Bladder microvascular endothelial cell (primary cell): Measurements from ENCODE around the gene MAMDC4. TPM values are rescaled to one million over a fixed set of nuclear protein-coding genes. Genes with fewer than 3 reads are reported as not detected.

Experiments
- total RNA-seq: library from RNA; depleted of rRNA; stranded (reverse); fragments of >200 nt; gene quantifications from 2 replicates; pipeline ENCODE4 v1.2.3, GENCODE V29; 2014

The MAMDC4 gene
- 0.97 and 6.2 TPM in 2 replicates for total RNA-seq

DNA sequence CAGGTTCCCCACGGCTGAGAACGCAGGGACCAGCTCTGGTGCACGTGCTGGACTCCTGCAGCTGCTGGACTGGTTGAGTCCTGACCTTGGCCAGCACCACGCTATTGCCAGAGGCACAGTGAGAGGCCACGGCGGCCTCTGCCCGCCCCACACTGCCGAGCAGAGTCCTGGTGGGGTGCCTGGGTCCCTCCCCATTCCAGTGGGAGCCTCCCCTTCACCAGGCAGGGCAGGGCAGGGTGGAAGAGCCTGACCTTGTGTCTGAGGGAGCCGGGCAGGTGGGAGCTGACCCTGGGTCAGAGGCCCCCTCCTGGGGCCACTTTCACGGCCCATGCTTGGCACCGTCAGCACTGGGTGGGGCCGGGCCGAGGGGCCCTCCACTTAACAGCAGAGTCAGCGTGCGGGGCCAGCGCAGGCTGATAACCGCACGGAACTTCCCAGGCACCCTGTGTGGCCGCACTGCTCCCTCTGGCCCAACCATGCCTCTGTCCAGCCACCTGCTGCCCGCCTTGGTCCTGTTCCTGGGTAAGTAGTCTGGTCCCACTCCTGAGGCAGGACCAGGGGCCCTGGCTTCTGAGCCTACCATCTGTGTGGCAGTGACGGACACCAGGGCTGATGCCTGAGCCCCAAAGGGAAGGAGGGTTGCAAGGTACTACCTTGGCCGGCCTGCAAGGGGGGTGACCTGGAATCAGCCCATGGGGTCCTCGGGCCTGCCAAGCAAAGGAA lies at the start of gene MAMDC4:
TSS of gene MAMDC4 (plus strand) at position 406 of the 723 bp plus-strand sequence. CDS start at position 477, 71 bp downstream.

DNA sequence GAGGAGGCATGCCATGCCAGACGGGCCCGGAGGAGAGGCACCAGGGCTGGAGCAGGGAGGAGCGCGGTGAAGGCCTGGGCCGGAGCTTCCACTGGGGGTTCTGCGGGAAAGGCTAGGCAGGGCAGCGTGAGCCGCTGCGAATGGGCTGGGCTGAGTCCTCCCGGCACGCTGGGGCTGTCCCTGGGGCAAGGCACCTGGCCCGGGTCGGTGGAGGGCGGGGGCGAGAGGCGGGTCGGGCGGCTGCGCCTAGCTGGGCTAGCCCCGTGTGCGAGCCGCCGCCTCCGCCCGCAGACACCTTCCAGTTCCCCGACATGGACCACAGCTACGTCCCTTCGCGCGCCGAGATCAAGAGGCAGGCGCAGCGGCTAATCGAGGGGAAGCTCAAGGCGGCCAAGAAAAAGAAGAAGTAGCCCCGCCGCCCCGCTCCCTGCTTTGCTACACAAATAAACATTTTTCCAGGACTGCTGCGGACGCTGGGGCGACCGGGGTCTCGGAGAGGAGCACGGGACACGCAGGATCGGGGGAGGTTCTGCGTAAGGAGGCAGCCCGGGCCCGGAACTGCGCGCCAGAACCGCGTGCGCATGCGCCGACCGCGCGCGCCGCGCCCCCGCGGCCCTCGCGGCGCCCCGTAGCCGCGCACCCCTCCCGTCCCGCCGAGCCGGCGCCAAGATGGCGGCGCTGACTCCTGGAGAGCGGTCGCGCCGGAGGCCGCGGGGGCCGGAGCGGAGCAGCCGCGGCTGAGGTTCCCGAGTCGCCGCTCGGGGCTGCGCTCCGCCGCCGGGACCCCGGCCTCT lies 44.7 kb upstream of the MAMDC4 start, which contains the start of gene RABL6:
TSS of gene RABL6 (plus strand) at position 668 of the 794 bp plus-strand sequence. CDS start 249 bp downstream, outside the sequence.

DNA sequence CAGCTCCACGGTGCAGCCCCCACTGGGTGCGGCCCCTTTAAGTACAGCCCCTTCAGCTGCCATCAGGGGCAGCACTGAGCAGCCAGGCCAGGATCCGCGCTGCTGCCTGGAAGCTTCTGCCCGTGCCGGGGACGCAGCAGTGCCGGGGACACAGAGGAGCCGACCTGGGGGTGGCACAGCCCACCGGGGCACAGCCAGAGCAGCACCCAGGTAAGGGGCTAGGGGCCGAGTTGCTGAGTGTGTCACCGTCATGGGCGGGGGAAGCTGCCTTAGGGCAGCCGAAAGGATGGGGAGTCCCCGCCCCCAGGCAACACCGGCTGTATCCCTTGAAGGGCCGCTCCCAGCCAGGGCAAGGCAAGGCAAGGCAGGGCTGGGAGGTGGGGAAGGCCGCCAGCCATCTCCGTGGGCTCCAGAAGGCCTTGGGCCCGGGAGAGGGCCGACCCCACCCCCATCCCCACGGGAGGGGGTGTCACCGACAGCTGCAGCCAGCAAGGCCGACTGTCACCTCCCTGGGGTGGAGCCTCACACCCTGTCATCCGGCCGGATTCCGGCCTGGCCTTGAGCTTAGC lies 9.7 kb upstream of the MAMDC4 start, which contains the start of gene AJM1:
TSS of gene AJM1 (plus strand) at position 99 of the 569 bp plus-strand sequence. CDS start 1,937 bp downstream, outside the sequence.

DNA sequence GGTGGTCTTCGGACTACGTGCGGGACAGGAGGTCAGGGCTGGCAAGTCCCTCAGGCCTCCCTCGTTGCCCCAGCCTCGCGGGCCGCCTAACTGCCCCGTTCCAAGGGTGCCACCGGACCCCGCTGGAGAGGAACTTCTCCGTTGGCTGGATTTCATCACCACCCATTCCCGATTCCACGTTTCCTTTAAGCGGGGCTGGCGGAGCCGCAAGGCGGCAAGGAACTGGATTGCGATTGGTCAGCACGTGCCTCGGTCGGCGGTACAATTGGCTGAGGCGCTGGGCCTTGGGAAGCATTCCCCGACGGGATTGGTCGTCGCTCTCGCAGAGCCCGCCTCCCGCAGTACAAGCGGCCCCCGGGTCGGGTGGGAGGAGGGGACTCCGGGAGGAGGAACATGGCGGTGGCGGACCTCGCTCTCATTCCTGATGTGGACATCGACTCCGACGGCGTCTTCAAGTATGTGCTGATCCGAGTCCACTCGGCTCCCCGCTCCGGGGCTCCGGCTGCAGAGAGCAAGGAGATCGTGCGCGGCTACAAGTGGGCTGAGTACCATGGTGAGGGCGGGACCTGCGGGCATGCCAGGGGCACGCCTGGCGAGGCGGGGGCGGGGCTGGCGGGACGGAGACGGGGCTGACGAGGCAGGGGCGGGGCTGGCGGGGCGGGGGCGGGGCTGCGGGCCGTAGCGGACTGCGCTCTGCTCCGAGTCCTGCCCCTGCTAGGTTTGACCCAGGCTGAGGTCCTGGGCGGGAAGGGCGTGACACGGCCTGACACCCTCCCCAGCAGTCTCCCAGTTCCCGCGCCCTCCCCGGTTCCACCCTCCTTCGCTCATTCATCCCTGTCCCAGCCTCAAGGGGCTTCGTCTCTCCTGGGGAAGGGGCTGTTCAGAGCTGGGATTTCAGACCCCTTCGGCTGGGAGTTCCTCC lies 2.8 kb upstream of the MAMDC4 start, which contains the start of gene PHPT1:
TSS of gene PHPT1 (plus strand) at position 372 of the 922 bp plus-strand sequence. CDS start at position 394, 22 bp downstream.

DNA sequence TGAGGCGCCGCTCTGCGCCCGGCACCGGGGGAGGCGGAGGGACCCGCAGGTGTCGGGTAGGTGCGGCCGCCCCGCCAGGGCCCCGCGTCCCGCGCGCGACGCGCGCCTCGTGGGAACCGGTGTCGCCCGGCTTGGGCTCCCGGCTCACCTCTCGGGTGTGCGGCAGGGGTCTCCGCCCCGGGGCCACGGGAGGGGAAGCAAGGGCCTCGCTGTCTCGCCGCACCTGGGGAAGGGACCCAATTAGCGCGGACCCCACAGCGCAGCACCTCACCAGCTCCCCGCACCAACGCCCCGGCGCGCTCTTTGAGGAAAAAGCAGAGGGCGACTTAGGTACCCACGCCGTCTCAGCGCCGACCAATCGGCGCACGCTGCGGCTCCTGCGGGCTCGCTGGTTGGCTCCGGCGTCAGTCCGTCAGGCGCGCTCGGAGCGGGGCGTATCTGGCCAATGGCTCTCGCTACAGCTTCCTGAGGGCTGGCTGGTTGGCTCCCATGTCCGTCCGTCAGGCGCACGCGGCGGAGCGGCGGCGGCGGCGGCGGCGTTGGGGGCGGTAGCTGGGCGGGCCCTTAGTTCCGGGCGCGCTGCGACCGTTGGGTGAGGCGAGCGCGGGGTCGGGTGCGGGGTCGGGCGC lies 33.9 kb downstream of the MAMDC4 start, which contains the start of gene TRAF2:
TSS of gene TRAF2 (plus strand) at position 567 of the 629 bp plus-strand sequence. CDS start 12,225 bp downstream, outside the sequence.

Other genes with a start within 250 kb of the MAMDC4 start
- gene EGFL7, start 189.4 kb upstream of the MAMDC4 start, total RNA-seq = 374 and 420 TPM in 2 replicates
- 33.7 and 40.7 TPM in 2 replicates for gene AGPAT2, start 164.9 kb upstream of the MAMDC4 start, total RNA-seq
- gene DIPK1B, start 139.8 kb upstream of the MAMDC4 start, total RNA-seq = 109 and 161 TPM in 2 replicates
- gene LCN10, start 109.4 kb upstream of the MAMDC4 start, total RNA-seq = 0.13 TPM in 1 of 2 replicates, not detected in the other
- not detected in 2 replicates for gene LCN6, start 103.8 kb upstream of the MAMDC4 start, total RNA-seq
- not detected in 2 replicates for gene LCN8, start 94.1 kb upstream of the MAMDC4 start, total RNA-seq
- not detected in 2 replicates for gene LCN15, start 87.8 kb upstream of the MAMDC4 start, total RNA-seq
- gene TMEM141, start 61.0 kb upstream of the MAMDC4 start, total RNA-seq = 50.7 and 53.7 TPM in 2 replicates
- 0.81 and 1.1 TPM in 2 replicates for gene CCDC183, start 56.0 kb upstream of the MAMDC4 start, total RNA-seq
- 66.5 and 73.3 TPM in 2 replicates for gene RABL6, start 44.4 kb upstream of the MAMDC4 start, total RNA-seq
- 0.65 and 1.4 TPM in 2 replicates for gene AJM1, start 9.9 kb upstream of the MAMDC4 start, total RNA-seq
- gene PHPT1, start 2.9 kb upstream of the MAMDC4 start, total RNA-seq = 211 and 268 TPM in 2 replicates
- gene EDF1, start 14.0 kb downstream of the MAMDC4 start, total RNA-seq = 350 and 489 TPM in 2 replicates
- gene TRAF2, start 34.2 kb downstream of the MAMDC4 start, total RNA-seq = 20.9 and 35.2 TPM in 2 replicates
- 151 and 202 TPM in 2 replicates for gene FBXW5, start 92.4 kb downstream of the MAMDC4 start, total RNA-seq
- 1.2 TPM in 1 of 2 replicates, not detected in the other for gene C8G, start 92.9 kb downstream of the MAMDC4 start, total RNA-seq
- 0.19 TPM in 1 of 2 replicates, not detected in the other for gene LCN12, start 99.9 kb downstream of the MAMDC4 start, total RNA-seq
- gene PTGDS, start 125.2 kb downstream of the MAMDC4 start, total RNA-seq = 0.38 TPM in 1 of 2 replicates, not detected in the other
- gene LCNL1, start 130.6 kb downstream of the MAMDC4 start, total RNA-seq = 0.06 TPM in 1 of 2 replicates, not detected in the other
- 7.7 and 10.7 TPM in 2 replicates for gene PAXX, start 140.1 kb downstream of the MAMDC4 start, total RNA-seq
- gene CLIC3, start 144.2 kb downstream of the MAMDC4 start, total RNA-seq = not detected in 2 replicates
- gene ABCA2, start 175.9 kb downstream of the MAMDC4 start, total RNA-seq = 5.0 and 29.3 TPM in 2 replicates
- gene FUT7, start 179.7 kb downstream of the MAMDC4 start, total RNA-seq = not detected in 2 replicates
- 29.6 and 30.9 TPM in 2 replicates for gene NPDC1, start 193.8 kb downstream of the MAMDC4 start, total RNA-seq
- under 0.01 TPM in 1 of 2 replicates, not detected in the other for gene ENTPD2, start 201.7 kb downstream of the MAMDC4 start, total RNA-seq
- gene SAPCD2, start 218.2 kb downstream of the MAMDC4 start, total RNA-seq = 8.8 and 13.6 TPM in 2 replicates
- 12.1 and 23.3 TPM in 2 replicates for gene UAP1L1, start 225.2 kb downstream of the MAMDC4 start, total RNA-seq
- gene MAN1B1, start 234.6 kb downstream of the MAMDC4 start, total RNA-seq = 58.6 and 66.0 TPM in 2 replicates